Measurements from ENCODE around the gene TMEM72. TPM values are rescaled to one million over a fixed set of nuclear protein-coding genes. Genes with fewer than 3 reads are reported as not detected.
A peak's percentile ranks its signal among the peaks of the same experiment; 100 is the strongest.

TMEM72 gene
- total and polyA plus RNA-seq, 2 experiments from 2014 or later, result not detected

GRCh38 chr10:44949127-44949802, 38.1 kb downstream of the TMEM72 start:
- ATAC-seq, result peak; percentile 48
- no peaks in the 10 kb centered on the region for H3K36me3 ChIP-seq (ENCODE audit: insufficient read depth)
- no peaks in the 10 kb centered on the region for H3K27me3 ChIP-seq (ENCODE audit: insufficient read depth)
- Mint-ChIP-seq H3K27ac (no peak overlapping the region), H3K27me3 (ENCODE audit: insufficient read depth, low read depth, poor library complexity) (peaks cover 9% of the 10 kb centered on the region), H3K4me1 (peaks cover 22% of the 10 kb centered on the region), H3K9me3 (peaks cover 15% of the 10 kb centered on the region), H3K4me3 (no peak overlapping the region), H3K36me3 (ENCODE audit: low read depth) (peaks cover 14% of the 10 kb centered on the region; the same call in 2 of the 3 replicates)
- H3K4me3 ChIP-seq, result no peak overlapping the region
- no peaks in the 10 kb centered on the region for H3F3A ChIP-seq (replicated peaks; ENCODE audit: low read depth)
- H3K4me1 ChIP-seq (ENCODE audit: insufficient read depth), result peaks cover 7% of the 10 kb centered on the region; the same call in 1 of the 2 replicates
- no peaks in the 10 kb centered on the region for H3K79me2 ChIP-seq (replicated peaks; ENCODE audit: insufficient read depth)
- DNase-seq (ENCODE audit: low spot score), result peak; percentile 32
- H2AFZ ChIP-seq, result no peak overlapping the region
- H3K9me2 ChIP-seq (ENCODE audit: insufficient read depth), result no peaks in the 10 kb centered on the region
- TF ChIP-seq CTCF (conservative IDR thresholded peaks at IDR 0.05; ENCODE audit: low read depth in 2 of 2) (peak in 1 of 2 experiments; percentile 25; a peak in 3 of 4 replicates), NANOG (IDR thresholded peaks at IDR 0.05; ENCODE audit: borderline replicate concordance) (no peak), ZNF462 (CRISPR knock-in tag; IDR thresholded peaks at IDR 0.05) (no peak), REST (IDR thresholded peaks at IDR 0.05; ENCODE audit: unreplicated experiment) (no peak)
- no peak overlapping the region for H3K4me2 ChIP-seq
- H4K20me1 ChIP-seq (replicated peaks; ENCODE audit: insufficient read depth), result no peaks in the 10 kb centered on the region
- H3K27ac ChIP-seq (ENCODE audit: low read depth), result no peak overlapping the region

Measured in GM23338 (cell line).